GM18870 (cell line): ENCODE results near the gene LIX1.
"Not testable (repeated sequence)": the region's sequence is repeated elsewhere in the genome, so short reads cannot be mapped to it uniquely, and the experiment has no call there.

Experiments used
- ATAC-seq: cut with Tn5 transposase; IDR thresholded peaks from one replicate; pipeline ENCODE4 v1.9.1; 2021; ENCODE audit warnings: moderate library complexity; ENCODE audit not compliant: unreplicated experiment

The LIX1 gene

GRCh38 chr5:97105501-97106215, 36.8 kb downstream of the LIX1 start:
- ATAC-seq = no peak

- ATAC-seq = no peak
Measured at GRCh38 chr5:97102010-97102470, 40.4 kb downstream of the LIX1 start.

- no peak for ATAC-seq
Measured at GRCh38 chr5:97101189-97101910, 41.1 kb downstream of the LIX1 start.

GRCh38 chr5:97100476-97100875, 41.9 kb downstream of the LIX1 start:
- ATAC-seq = no peak

GRCh38 chr5:97098922-97099321, 43.5 kb downstream of the LIX1 start:
- no peak for ATAC-seq

- no peak for ATAC-seq
Measured at GRCh38 chr5:97097326-97098230, 44.8 kb downstream of the LIX1 start.

- ATAC-seq = no peak
Measured at GRCh38 chr5:97096846-97097245, 45.6 kb downstream of the LIX1 start.

GRCh38 chr5:97096191-97096590, 46.2 kb downstream of the LIX1 start:
- ATAC-seq = no peak

GRCh38 chr5:97095318-97095732, 47.1 kb downstream of the LIX1 start:
- peak; percentile 51 for ATAC-seq

- ATAC-seq = peak; percentile 99
Measured at GRCh38 chr5:97094579-97095317, 47.7 kb downstream of the LIX1 start.

- no peak for ATAC-seq
Measured at GRCh38 chr5:97093193-97093592, 49.2 kb downstream of the LIX1 start.

- no peak for ATAC-seq
Measured at GRCh38 chr5:97090944-97091343, 51.5 kb downstream of the LIX1 start.

- no peak for ATAC-seq
Measured at GRCh38 chr5:97089149-97089801, 53.1 kb downstream of the LIX1 start.

GRCh38 chr5:97088774-97089148, 53.6 kb downstream of the LIX1 start:
- ATAC-seq = no peak

GRCh38 chr5:97087138-97087537, 55.3 kb downstream of the LIX1 start:
- ATAC-seq = no peak

- no peak for ATAC-seq
Measured at GRCh38 chr5:97085459-97086181, 56.8 kb downstream of the LIX1 start.

- ATAC-seq = not testable (repeated sequence)
Measured at GRCh38 chr5:97084782-97085458, 57.5 kb downstream of the LIX1 start.

- no peak for ATAC-seq
Measured at GRCh38 chr5:97078958-97079743, 63.3 kb downstream of the LIX1 start.
